ENCODE measurements around the gene FBXO34. TPM values are rescaled to one million over a fixed set of nuclear protein-coding genes. Genes with fewer than 3 reads are reported as not detected.

The FBXO34 gene
- total RNA-seq, 2 donors from 2014 or later = 16.0 to 21.6 TPM

- H3K27ac ChIP-seq = peak overlapping the region; percentile 67 to 68
Observed at GRCh38 chr14:55267820-55268219, 3.4 kb upstream of the FBXO34 start.

GRCh38 chr14:55271572-55272298 lies 514 bp downstream of the FBXO34 start:
- H3K27ac ChIP-seq = peak overlapping the region; percentile 76 to 84

More at GRCh38 chr14:55267820-55268219, 3.4 kb upstream of the FBXO34 start:
- DNase-seq (ENCODE audit: low spot score) (no peak), ATAC-seq (ENCODE audit: insufficient number of reproducible peaks, low FRiP score, low read depth) (no peak)
- Histone ChIP-seq H3K4me3 (no peak overlapping the region), H3K9me3 (no peaks in the 10 kb centered on the region), H3K27me3 (replicated peaks; ENCODE audit: insufficient read depth) (no peaks in the 10 kb centered on the region), H3K36me3 (no peaks in the 10 kb centered on the region), H3K4me1 (ENCODE audit: control insufficient read depth in 1 of 2, low read depth in 2 of 2) (peaks cover 9 to 34% of the 10 kb centered on the region in 2 donors)
- TF ChIP-seq CTCF (IDR thresholded peaks at IDR 0.05) = no peak

GRCh38 chr14:55272387-55272786 lies 1.2 kb downstream of the FBXO34 start:
- no peaks in the 10 kb centered on the region for H3K27me3 ChIP-seq (replicated peaks; ENCODE audit: insufficient read depth)
- peak overlapping the region; percentile 97 for H3K4me3 ChIP-seq
- no peak for DNase-seq (ENCODE audit: low spot score)
- H3K36me3 ChIP-seq = no peaks in the 10 kb centered on the region
- H3K27ac ChIP-seq = peak overlapping the region; percentile 76 to 84
- no peaks in the 10 kb centered on the region for H3K9me3 ChIP-seq
- peaks cover 25 to 53% of the 10 kb centered on the region in 2 donors for H3K4me1 ChIP-seq (ENCODE audit: control insufficient read depth in 1 of 2, low read depth in 2 of 2)
- ATAC-seq (ENCODE audit: insufficient number of reproducible peaks, low FRiP score, low read depth) = no peak
- TF ChIP-seq CTCF (IDR thresholded peaks at IDR 0.05) = no peak

More at GRCh38 chr14:55271572-55272298, 514 bp downstream of the FBXO34 start:
- H3K4me1 ChIP-seq (ENCODE audit: control insufficient read depth in 1 of 2, low read depth in 2 of 2) = peaks cover 25 to 53% of the 10 kb centered on the region in 2 donors
- peak; percentile 13 for ATAC-seq (ENCODE audit: insufficient number of reproducible peaks, low FRiP score, low read depth)
- no peaks in the 10 kb centered on the region for H3K27me3 ChIP-seq (replicated peaks; ENCODE audit: insufficient read depth)
- peak overlapping the region; percentile 97 for H3K4me3 ChIP-seq
- no peaks in the 10 kb centered on the region for H3K9me3 ChIP-seq
- peak; percentile 31 for DNase-seq (ENCODE audit: low spot score)
- no peak for TF ChIP-seq CTCF (IDR thresholded peaks at IDR 0.05)
- H3K36me3 ChIP-seq = no peaks in the 10 kb centered on the region

- Histone ChIP-seq H3K27me3 (replicated peaks; ENCODE audit: insufficient read depth) (no peaks in the 10 kb centered on the region), H3K4me3 (peak overlapping the region; percentile 97), H3K36me3 (no peaks in the 10 kb centered on the region), H3K4me1 (ENCODE audit: control insufficient read depth in 1 of 2, low read depth in 2 of 2) (peaks cover 28 to 48% of the 10 kb centered on the region in 2 donors), H3K9me3 (no peaks in the 10 kb centered on the region), H3K27ac (no peak overlapping the region)
- ATAC-seq (ENCODE audit: insufficient number of reproducible peaks, low FRiP score, low read depth) (no peak), DNase-seq (ENCODE audit: low spot score) (no peak)
- no peak for TF ChIP-seq CTCF (IDR thresholded peaks at IDR 0.05)
Observed at GRCh38 chr14:55272922-55273321, 1.7 kb downstream of the FBXO34 start.

GRCh38 chr14:55274146-55274545 lies 2.9 kb downstream of the FBXO34 start:
- H3K4me3 ChIP-seq = peak overlapping the region; percentile 97
- H3K4me1 ChIP-seq (ENCODE audit: control insufficient read depth in 1 of 2, low read depth in 2 of 2) = peaks cover 25 to 41% of the 10 kb centered on the region in 2 donors
- no peak for TF ChIP-seq CTCF (IDR thresholded peaks at IDR 0.05)
- no peaks in the 10 kb centered on the region for H3K27me3 ChIP-seq (replicated peaks; ENCODE audit: insufficient read depth)
- no peak for DNase-seq (ENCODE audit: low spot score)
- peak overlapping the region in 1 of 2 donors; percentile 21 for H3K27ac ChIP-seq
- no peak for ATAC-seq (ENCODE audit: insufficient number of reproducible peaks, low FRiP score, low read depth)
- H3K36me3 ChIP-seq = no peaks in the 10 kb centered on the region
- H3K9me3 ChIP-seq = no peaks in the 10 kb centered on the region
